Kidney (tissue), 14 donors: ENCODE measurements around the gene FAM53B. TPM values are rescaled to one million over a fixed set of nuclear protein-coding genes. Genes with fewer than 3 reads are reported as not detected.

Experiments used
- DNase-seq, 5 donors: peaks; one replicate each; pipeline ENCODE4 v3.0.0-alpha.2; 2013 to 2020
- FAIRE-seq: peaks from 2 replicates; lab custom pipeline; 2012; peaks lifted over from hg19 to GRCh38; lab: Jason Lieb, UNC
- H3K27ac ChIP-seq, 2 donors: one replicate each; pipeline ENCODE4 v1.7.0; 2013; ENCODE audit warnings: low read depth in 2 of 2, low read length in 2 of 2, inconsistent platforms in 1 of 2
- H3K27me3 ChIP-seq: one replicate; pipeline ENCODE4 v1.7.1; 2013; ENCODE audit warnings: low read length, inconsistent platforms; ENCODE audit not compliant: control insufficient read depth, insufficient read depth
- H3K36me3 ChIP-seq, 3 donors: one replicate each; pipeline versions ENCODE4 v1.7.0 to v1.7.1; 2013; ENCODE audit warnings: low read length in 3 of 3, control low read depth in 1 of 3, inconsistent platforms in 1 of 3; ENCODE audit not compliant: insufficient read depth in 3 of 3, control insufficient read depth in 2 of 3
- H3K4me1 ChIP-seq, 3 donors: one replicate each; pipeline versions ENCODE4 v1.7.0 to v1.7.1; 2013; ENCODE audit warnings: low read length in 3 of 3, inconsistent platforms in 1 of 3, low read depth in 1 of 3; ENCODE audit not compliant: control insufficient read depth in 2 of 3, insufficient read depth in 2 of 3
- H3K4me3 ChIP-seq, 3 donors: one replicate each; pipeline versions ENCODE4 v1.7.0 to v1.8.1; 2013; ENCODE audit warnings: low read length in 3 of 3, control low read depth in 1 of 3, inconsistent platforms in 1 of 3
- H3K9ac ChIP-seq, 3 donors: one replicate each; pipeline versions ENCODE4 v1.7.0 to v1.7.1; 2013; ENCODE audit warnings: low read length in 3 of 3, control low read depth in 1 of 3, inconsistent platforms in 1 of 3
- H3K9me3 ChIP-seq, 3 donors: one replicate each; pipeline versions ENCODE4 v1.7.0 to v1.7.1; 2013; ENCODE audit warnings: low read length in 3 of 3, control low read depth in 1 of 3, inconsistent platforms in 1 of 3; ENCODE audit not compliant: control insufficient read depth in 2 of 3, insufficient read depth in 1 of 3
- intact Hi-C: fragments of 100-400 bp; cut with DNase I; formaldehyde crosslinking; loops from one replicate; pipeline ENCODE4 v1.11.1; 2022
- polyA plus RNA-seq: library from polyadenylated mRNA; stranded (reverse); fragments of 350-450 nt; fragmentation: Illumina TruSeq; extraction: RNeasy Lipid Tissue Mini Kit (QIAGEN cat#74804); gene quantifications from one replicate; pipeline ENCODE4 v1.2.3, GENCODE V29; 2014; ENCODE audit warnings: low read depth, low replicate concordance; ENCODE audit not compliant: insufficient read depth
- total RNA-seq: library from RNA; stranded (reverse); fragmentation: NEBNext Ultra II Directional; extraction: Animal tissue kit (Norgen Biotek cat#: 25700); gene quantifications from one replicate; pipeline ENCODE4 v1.2.1, GENCODE V29; 2021
- TF ChIP-seq, protein P1 (sequence below): IDR thresholded peaks from 3 replicates; pipeline ENCODE4 v1.5.1; 2012; ENCODE audit warnings: mild to moderate bottlenecking, moderate library complexity, borderline replicate concordance; ENCODE audit not compliant: insufficient read depth; ENCODE audit errors: extremely low read depth
- donor health status: control.
- donor health status: control.
- donor health status: control.
- donor health status: control.
- donor health status: control.
- donor health status: DM: yes; HTN: yes; CAD: no.
- donor health status: Normal renal cell carcinoma (clear cell type).

The FAM53B gene
- total and polyA plus RNA-seq, 2 donors from 2014 or later: 11.8 to 30.0 TPM

DNA sequence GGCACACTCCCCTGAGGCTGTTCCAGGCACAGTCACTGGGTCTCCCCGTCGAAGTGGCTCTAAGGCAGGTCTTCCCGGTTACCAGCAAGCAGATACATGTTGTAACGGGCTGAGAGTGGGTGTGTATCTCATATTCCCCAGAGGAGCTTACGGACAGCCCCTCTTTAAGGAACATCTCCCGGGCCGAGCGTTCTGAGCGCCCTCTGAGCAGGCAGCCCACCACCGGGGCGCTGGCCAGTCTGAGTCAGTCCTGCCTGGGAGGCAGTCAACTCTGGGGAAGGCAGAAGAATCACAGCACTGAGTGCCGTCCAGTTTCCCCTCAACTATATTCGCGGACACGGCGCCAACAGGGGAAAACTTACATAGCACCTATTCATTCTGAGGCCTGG, 165.2 kb downstream of the FAM53B start:
- Histone ChIP-seq H3K27me3 (no peaks in the 10 kb centered on the region), H3K27ac (no peak overlapping the region), H3K36me3 (no peaks in the 10 kb centered on the region), H3K4me3 (no peak overlapping the region), H3K9me3 (no peaks in the 10 kb centered on the region), H3K4me1 (no peaks in the 10 kb centered on the region), H3K9ac (no peak overlapping the region)
- TF ChIP-seq, protein P1, sequence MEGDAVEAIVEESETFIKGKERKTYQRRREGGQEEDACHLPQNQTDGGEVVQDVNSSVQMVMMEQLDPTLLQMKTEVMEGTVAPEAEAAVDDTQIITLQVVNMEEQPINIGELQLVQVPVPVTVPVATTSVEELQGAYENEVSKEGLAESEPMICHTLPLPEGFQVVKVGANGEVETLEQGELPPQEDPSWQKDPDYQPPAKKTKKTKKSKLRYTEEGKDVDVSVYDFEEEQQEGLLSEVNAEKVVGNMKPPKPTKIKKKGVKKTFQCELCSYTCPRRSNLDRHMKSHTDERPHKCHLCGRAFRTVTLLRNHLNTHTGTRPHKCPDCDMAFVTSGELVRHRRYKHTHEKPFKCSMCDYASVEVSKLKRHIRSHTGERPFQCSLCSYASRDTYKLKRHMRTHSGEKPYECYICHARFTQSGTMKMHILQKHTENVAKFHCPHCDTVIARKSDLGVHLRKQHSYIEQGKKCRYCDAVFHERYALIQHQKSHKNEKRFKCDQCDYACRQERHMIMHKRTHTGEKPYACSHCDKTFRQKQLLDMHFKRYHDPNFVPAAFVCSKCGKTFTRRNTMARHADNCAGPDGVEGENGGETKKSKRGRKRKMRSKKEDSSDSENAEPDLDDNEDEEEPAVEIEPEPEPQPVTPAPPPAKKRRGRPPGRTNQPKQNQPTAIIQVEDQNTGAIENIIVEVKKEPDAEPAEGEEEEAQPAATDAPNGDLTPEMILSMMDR: no peak
- DNase-seq (peak in 2 of 5 donors; percentile 33 to 53), FAIRE-seq (no peak)
- intact Hi-C loops: no loop called here

- DNase-seq: peak in 2 of 5 donors; percentile 28 to 50
- Histone ChIP-seq H3K4me1 (no peaks in the 10 kb centered on the region), H3K4me3 (no peak overlapping the region), H3K9me3 (no peaks in the 10 kb centered on the region), H3K27me3 (no peaks in the 10 kb centered on the region), H3K9ac (no peak overlapping the region), H3K36me3 (no peaks in the 10 kb centered on the region), H3K27ac (no peak overlapping the region)
- intact Hi-C loops: no loop called here
- FAIRE-seq: no peak
- TF ChIP-seq, protein P1: no peak
These were observed 165.8 kb downstream of the FAM53B start for GRCh38 chr10:124578231-124579010.

- TF ChIP-seq, protein P1: no peak
- intact Hi-C loops: no loop called here
- DNase-seq (peak in 2 of 5 donors; percentile 11 to 33), FAIRE-seq (no peak)
- Histone ChIP-seq H3K9ac (no peak overlapping the region), H3K4me3 (no peak overlapping the region), H3K27ac (no peak overlapping the region), H3K4me1 (no peaks in the 10 kb centered on the region), H3K36me3 (no peaks in the 10 kb centered on the region), H3K27me3 (no peaks in the 10 kb centered on the region), H3K9me3 (no peaks in the 10 kb centered on the region)
These were observed 166.5 kb downstream of the FAM53B start for GRCh38 chr10:124577651-124578050.
